H1 (cell line): Measurements from ENCODE around the gene SEMA5B. TPM values are rescaled to one million over a fixed set of nuclear protein-coding genes. Genes with fewer than 3 reads are reported as not detected.

Source experiments
- GABPA ChIP-seq: IDR thresholded peaks from 2 replicates; pipeline ENCODE4 v1.6.1; 2011; ENCODE audit warnings: mild to moderate bottlenecking, low read length, moderate library complexity, borderline replicate concordance; ENCODE audit not compliant: insufficient read depth
- polyA plus RNA-seq, 7 experiments: library from polyadenylated mRNA; depleted of rRNA in 3 of 7; stranded (reverse) in 5 of 7; unstranded in 2 of 7; fragments of >200 nt in 5 of 7; fragments of 200-250 nt in 2 of 7; gene quantifications; 1 replicate in 5 of 7; 2 replicates in 1 of 7; 4 replicates in 1 of 7; pipeline versions ENCODE4 v1.2.1 to v1.2.3, GENCODE V29; 2011 to 2013; ENCODE audit warnings: missing spikeins in 2 of 7, mixed read lengths in 2 of 7
- total RNA-seq: library from RNA; stranded (reverse); fragmentation: NEBNext Ultra II Directional; extraction: Animal tissue kit (Norgen Biotek cat#: 25700); gene quantifications from 2 replicates; pipeline ENCODE4 v1.2.1, GENCODE V29; 2021
- TF ChIP-seq, protein P1 (sequence below): fragments of 300-600 bp; sonication (generic); IDR thresholded peaks from 2 replicates; pipeline ENCODE4 v1.7.1; 2012; ENCODE audit warnings: low read length, moderate library complexity, mild to moderate bottlenecking, inconsistent platforms; ENCODE audit not compliant: insufficient replicate concordance

Gene SEMA5B
- total and polyA plus RNA-seq, 2 of the 8 experiments (the other 6 are each of a cell fraction or from before 2014, with no cell fraction given), result 13.1 to 22.4 TPM

DNA sequence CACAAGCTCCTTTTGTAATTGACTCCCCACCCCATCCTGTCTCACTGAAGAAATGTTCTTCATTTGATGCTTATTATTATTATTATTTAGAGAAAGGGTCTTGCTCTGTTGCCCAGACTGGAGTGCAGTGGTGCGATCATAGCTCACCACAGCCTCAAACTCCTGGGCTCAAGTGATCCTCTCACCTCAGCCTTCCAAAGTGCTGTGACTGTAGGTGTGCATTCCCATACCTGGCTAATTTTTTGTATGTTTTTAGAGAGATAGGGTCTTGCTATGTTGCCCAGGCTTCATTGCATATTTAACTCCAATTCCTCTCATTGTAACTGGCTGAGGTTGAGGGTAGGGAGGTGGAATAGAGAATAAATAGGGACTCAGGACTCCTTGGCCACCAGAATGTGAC, 22.3 kb downstream of the SEMA5B start (continued):
- TF ChIP-seq, protein P1, sequence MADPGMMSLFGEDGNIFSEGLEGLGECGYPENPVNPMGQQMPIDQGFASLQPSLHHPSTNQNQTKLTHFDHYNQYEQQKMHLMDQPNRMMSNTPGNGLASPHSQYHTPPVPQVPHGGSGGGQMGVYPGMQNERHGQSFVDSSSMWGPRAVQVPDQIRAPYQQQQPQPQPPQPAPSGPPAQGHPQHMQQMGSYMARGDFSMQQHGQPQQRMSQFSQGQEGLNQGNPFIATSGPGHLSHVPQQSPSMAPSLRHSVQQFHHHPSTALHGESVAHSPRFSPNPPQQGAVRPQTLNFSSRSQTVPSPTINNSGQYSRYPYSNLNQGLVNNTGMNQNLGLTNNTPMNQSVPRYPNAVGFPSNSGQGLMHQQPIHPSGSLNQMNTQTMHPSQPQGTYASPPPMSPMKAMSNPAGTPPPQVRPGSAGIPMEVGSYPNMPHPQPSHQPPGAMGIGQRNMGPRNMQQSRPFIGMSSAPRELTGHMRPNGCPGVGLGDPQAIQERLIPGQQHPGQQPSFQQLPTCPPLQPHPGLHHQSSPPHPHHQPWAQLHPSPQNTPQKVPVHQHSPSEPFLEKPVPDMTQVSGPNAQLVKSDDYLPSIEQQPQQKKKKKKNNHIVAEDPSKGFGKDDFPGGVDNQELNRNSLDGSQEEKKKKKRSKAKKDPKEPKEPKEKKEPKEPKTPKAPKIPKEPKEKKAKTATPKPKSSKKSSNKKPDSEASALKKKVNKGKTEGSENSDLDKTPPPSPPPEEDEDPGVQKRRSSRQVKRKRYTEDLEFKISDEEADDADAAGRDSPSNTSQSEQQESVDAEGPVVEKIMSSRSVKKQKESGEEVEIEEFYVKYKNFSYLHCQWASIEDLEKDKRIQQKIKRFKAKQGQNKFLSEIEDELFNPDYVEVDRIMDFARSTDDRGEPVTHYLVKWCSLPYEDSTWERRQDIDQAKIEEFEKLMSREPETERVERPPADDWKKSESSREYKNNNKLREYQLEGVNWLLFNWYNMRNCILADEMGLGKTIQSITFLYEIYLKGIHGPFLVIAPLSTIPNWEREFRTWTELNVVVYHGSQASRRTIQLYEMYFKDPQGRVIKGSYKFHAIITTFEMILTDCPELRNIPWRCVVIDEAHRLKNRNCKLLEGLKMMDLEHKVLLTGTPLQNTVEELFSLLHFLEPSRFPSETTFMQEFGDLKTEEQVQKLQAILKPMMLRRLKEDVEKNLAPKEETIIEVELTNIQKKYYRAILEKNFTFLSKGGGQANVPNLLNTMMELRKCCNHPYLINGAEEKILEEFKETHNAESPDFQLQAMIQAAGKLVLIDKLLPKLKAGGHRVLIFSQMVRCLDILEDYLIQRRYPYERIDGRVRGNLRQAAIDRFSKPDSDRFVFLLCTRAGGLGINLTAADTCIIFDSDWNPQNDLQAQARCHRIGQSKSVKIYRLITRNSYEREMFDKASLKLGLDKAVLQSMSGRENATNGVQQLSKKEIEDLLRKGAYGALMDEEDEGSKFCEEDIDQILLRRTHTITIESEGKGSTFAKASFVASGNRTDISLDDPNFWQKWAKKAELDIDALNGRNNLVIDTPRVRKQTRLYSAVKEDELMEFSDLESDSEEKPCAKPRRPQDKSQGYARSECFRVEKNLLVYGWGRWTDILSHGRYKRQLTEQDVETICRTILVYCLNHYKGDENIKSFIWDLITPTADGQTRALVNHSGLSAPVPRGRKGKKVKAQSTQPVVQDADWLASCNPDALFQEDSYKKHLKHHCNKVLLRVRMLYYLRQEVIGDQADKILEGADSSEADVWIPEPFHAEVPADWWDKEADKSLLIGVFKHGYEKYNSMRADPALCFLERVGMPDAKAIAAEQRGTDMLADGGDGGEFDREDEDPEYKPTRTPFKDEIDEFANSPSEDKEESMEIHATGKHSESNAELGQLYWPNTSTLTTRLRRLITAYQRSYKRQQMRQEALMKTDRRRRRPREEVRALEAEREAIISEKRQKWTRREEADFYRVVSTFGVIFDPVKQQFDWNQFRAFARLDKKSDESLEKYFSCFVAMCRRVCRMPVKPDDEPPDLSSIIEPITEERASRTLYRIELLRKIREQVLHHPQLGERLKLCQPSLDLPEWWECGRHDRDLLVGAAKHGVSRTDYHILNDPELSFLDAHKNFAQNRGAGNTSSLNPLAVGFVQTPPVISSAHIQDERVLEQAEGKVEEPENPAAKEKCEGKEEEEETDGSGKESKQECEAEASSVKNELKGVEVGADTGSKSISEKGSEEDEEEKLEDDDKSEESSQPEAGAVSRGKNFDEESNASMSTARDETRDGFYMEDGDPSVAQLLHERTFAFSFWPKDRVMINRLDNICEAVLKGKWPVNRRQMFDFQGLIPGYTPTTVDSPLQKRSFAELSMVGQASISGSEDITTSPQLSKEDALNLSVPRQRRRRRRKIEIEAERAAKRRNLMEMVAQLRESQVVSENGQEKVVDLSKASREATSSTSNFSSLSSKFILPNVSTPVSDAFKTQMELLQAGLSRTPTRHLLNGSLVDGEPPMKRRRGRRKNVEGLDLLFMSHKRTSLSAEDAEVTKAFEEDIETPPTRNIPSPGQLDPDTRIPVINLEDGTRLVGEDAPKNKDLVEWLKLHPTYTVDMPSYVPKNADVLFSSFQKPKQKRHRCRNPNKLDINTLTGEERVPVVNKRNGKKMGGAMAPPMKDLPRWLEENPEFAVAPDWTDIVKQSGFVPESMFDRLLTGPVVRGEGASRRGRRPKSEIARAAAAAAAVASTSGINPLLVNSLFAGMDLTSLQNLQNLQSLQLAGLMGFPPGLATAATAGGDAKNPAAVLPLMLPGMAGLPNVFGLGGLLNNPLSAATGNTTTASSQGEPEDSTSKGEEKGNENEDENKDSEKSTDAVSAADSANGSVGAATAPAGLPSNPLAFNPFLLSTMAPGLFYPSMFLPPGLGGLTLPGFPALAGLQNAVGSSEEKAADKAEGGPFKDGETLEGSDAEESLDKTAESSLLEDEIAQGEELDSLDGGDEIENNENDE, result no peak
- no peak for TF ChIP-seq GABPA
- TF ChIP-seq, all 59 proteins: peak for 1
